A673 (cell line): ENCODE measurements around the gene CFAP46.

Source experiments
- CTCF ChIP-seq: fragments of 300-800, 200-600 bp; sonication (generic); conservative IDR thresholded peaks from 2 replicates; pipeline ENCODE4 v1.5.1; 2017; ENCODE audit warnings: low read depth, mild to moderate bottlenecking, antibody characterized with exemption, low read length, moderate library complexity, mixed read lengths
- EZH2 ChIP-seq: fragments of 200-600 bp; sonication (generic); IDR thresholded peaks from 2 replicates; pipeline ENCODE4 v1.6.1; 2017; ENCODE audit warnings: borderline replicate concordance, low read depth, mild to moderate bottlenecking, mixed read lengths, antibody characterized with exemption, low read length; ENCODE audit not compliant: poor library complexity, severe bottlenecking

DNA sequence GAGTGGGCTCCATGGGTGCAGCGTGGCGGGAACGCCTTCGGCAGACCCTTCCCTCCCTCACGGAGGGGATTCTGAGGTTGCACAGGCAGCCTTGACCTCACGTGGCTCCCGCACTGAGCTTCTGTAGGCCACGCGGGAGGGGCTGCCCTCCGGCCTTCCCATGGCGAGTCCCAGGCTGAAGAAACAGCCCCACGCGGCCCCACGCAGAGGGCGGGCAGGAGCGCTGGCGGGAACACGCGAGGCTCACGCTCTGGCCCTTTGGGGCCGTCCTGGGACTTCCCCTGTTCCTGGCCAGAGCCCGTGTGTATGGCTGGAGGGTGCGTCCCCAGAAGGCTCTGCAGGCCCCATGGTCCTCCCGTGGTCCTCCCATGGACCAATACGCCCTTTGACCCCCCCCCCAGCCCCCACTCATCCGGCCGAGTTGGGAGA lies 134.7 kb downstream of the CFAP46 start:
- no peak for TF ChIP-seq EZH2
- TF ChIP-seq CTCF, result no peak
